Sigmoid colon (tissue), 7 donors: ENCODE results near the gene REXO5. TPM values are rescaled to one million over a fixed set of nuclear protein-coding genes. Genes with fewer than 3 reads are reported as not detected.
A peak's percentile ranks its signal among the peaks of the same experiment; 100 is the strongest.

Source experiments
- DNase-seq: peaks from one replicate; pipeline ENCODE4 v3.0.0-alpha.2; 2019
- H3K27ac ChIP-seq, 4 donors: fragments of 200-600 bp; sonication (generic); one replicate each; pipeline ENCODE4 v1.5.1; 2016 to 2019; ENCODE audit warnings: mild to moderate bottlenecking in 1 of 4
- H3K27me3 ChIP-seq, 3 donors: fragments of 200-600 bp; sonication (generic); one replicate each; pipeline ENCODE4 v1.5.1; 2019; ENCODE audit warnings: mild to moderate bottlenecking in 1 of 3
- H3K36me3 ChIP-seq, 4 donors: fragments of 200-600 bp; sonication (generic); one replicate each; pipeline ENCODE4 v1.5.1; 2016 to 2019
- H3K4me1 ChIP-seq, 4 donors: fragments of 200-600 bp; sonication (generic); one replicate each; pipeline ENCODE4 v1.5.1; 2017 to 2019
- H3K4me3 ChIP-seq, 4 donors: fragments of 200-600 bp; sonication (generic); one replicate each; pipeline ENCODE4 v1.5.1; 2017 to 2019; ENCODE audit warnings: mild to moderate bottlenecking in 2 of 4, moderate library complexity in 1 of 4
- H3K9me3 ChIP-seq, 4 donors: fragments of 200-600 bp in 3 of 4; sonication (generic) in 3 of 4; one replicate each; pipeline versions ENCODE4 v1.5.1 to v1.6.1; 2013 to 2019
- EP300 ChIP-seq, 4 donors: sonication (generic); formaldehyde crosslinking; IDR thresholded peaks; one replicate each; pipeline ENCODE4 v1.6.1; 2017; ENCODE audit warnings: antibody characterized with exemption in 4 of 4
- POLR2A ChIP-seq, 2 donors: fragments of 450-650 bp; IDR thresholded peaks; one replicate each; pipeline ENCODE4 v1.6.1; 2016; ENCODE audit warnings: antibody characterized with exemption in 2 of 2, mild to moderate bottlenecking in 2 of 2, moderate library complexity in 2 of 2
- POLR2AphosphoS5 ChIP-seq, 4 donors: sonication (generic); formaldehyde crosslinking; IDR thresholded peaks; one replicate each; pipeline ENCODE4 v1.6.1; 2017; ENCODE audit warnings: antibody characterized with exemption in 4 of 4
- WGBS, 2 donors: extraction: QIAGEN DNeasy Blood & Tissue Kit; methylation state at CpG; one replicate each; pipeline ENCODE4 v1.1.7; 2013; 5-methylcytosine and 5-hydroxymethylcytosine counted together
- intact Hi-C: fragments of 100-400 bp; cut with DNase I; formaldehyde crosslinking; loops from one replicate; pipeline ENCODE4 v1.15.1; 2023
- polyA plus RNA-seq, 3 donors: library from polyadenylated mRNA; stranded (reverse); fragments of 200-250 nt; gene quantifications; one replicate each; pipeline ENCODE4 v1.2.3, GENCODE V29; 2013
- total RNA-seq, 4 donors: library from RNA; depleted of rRNA; stranded (reverse); fragments of >200 nt; gene quantifications; one replicate each; pipeline ENCODE4 v1.1.0, GENCODE V29; 2016
- TF ChIP-seq, protein P1 (sequence below), 4 experiments: fragments of 450-650 bp in 3 of 4; fragments of 200-600 bp in 1 of 4; IDR thresholded peaks; one replicate each; pipeline ENCODE4 v1.5.1; 2016 to 2019; ENCODE audit warnings: antibody characterized with exemption in 4 of 4, mild to moderate bottlenecking in 3 of 4, moderate library complexity in 2 of 4
- donor health status: healthy with polysubstance abuse.
- donor health status: Bipolar disorder and iron deficiency.
- donor health status: healthy.

The REXO5 gene, protein sequence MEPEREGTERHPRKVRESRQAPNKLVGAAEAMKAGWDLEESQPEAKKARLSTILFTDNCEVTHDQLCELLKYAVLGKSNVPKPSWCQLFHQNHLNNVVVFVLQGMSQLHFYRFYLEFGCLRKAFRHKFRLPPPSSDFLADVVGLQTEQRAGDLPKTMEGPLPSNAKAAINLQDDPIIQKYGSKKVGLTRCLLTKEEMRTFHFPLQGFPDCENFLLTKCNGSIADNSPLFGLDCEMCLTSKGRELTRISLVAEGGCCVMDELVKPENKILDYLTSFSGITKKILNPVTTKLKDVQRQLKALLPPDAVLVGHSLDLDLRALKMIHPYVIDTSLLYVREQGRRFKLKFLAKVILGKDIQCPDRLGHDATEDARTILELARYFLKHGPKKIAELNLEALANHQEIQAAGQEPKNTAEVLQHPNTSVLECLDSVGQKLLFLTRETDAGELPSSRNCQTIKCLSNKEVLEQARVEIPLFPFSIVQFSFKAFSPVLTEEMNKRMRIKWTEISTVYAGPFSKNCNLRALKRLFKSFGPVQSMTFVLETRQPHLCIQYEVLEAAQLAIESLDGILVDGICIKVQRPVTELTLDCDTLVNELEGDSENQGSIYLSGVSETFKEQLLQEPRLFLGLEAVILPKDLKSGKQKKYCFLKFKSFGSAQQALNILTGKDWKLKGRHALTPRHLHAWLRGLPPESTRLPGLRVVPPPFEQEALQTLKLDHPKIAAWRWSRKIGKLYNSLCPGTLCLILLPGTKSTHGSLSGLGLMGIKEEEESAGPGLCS
- total RNA-seq (1 to 10 TPM; 1.8 to 7.5 (median 3.0) TPM), polyA plus RNA-seq (1 to 10 TPM; 1.2 to 2.9 (median 1.2) TPM)

DNA sequence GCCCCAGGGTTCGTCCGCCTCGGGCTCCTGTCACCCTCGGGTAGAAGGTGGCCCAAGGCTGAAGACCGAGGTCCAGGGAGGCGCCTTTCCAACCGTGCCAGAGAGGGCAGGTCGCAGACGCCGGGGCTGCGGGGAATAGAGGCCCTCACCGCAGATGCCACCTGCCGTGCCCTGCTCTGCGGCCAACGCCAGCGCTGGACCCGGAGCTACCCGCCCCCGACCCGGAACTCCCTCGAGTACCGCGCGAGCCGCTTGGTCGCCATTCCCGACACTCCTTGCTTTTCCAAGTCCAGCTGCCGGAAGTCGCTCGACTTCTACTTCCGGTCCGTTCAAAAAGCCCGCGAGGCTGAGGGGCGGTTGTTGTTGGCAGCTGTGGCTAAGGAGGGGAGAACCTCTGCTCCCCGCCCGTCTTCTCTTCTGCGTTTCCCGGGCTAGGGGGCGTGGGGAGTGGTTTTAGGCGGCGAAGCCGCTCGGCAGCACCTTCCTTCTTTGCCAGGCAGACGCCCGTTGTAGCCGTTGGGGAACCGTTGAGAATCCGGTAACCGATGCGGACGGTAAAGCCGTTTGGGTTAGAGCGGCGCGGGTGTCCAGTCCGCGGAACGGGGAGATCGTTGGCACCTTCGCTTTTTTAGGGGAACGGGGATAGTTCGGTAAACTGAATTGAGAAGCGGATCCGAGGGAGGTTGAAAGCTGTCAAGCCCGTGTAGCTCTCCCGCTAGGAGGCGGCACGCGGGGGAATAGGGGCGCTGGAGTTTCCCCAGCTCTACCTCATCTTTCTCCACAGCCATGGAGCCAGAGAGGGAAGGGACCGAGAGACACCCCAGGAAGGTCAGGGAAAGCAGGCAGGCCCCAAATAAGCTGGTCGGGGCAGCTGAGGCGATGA lies at the start of gene REXO5, which contains the start of gene ERI2:
REXO5 (plus strand) TSS at position 360 of the 883 bp plus-strand sequence; CDS start at position 787, 427 bp downstream.
ERI2 (minus strand) TSS at position 305 of the 883 bp plus-strand sequence; CDS start at position 263, 42 bp downstream.
- 1% methylated on average over 74 of the region's 74 CpGs for WGBS, 2 donors
- peak; percentile 95 for DNase-seq
- no peaks in the 10 kb centered on the region for H3K27me3 ChIP-seq
- H3K36me3 ChIP-seq, result peaks cover 0 to 9% (median 0%) of the 10 kb centered on the region in 4 donors
- intact Hi-C loops, result loop anchor here (5.0 to 10.0 kb wide), 3 partner anchors 64 to 276 kb away; partner anchors contain the start of genes DCUN1D3, LYRM1 and THUMPD1
- peak within 1 kb of the TSS; percentile 73 to 87 (median 80) for H3K4me3 ChIP-seq
- TF ChIP-seq, protein P1, sequence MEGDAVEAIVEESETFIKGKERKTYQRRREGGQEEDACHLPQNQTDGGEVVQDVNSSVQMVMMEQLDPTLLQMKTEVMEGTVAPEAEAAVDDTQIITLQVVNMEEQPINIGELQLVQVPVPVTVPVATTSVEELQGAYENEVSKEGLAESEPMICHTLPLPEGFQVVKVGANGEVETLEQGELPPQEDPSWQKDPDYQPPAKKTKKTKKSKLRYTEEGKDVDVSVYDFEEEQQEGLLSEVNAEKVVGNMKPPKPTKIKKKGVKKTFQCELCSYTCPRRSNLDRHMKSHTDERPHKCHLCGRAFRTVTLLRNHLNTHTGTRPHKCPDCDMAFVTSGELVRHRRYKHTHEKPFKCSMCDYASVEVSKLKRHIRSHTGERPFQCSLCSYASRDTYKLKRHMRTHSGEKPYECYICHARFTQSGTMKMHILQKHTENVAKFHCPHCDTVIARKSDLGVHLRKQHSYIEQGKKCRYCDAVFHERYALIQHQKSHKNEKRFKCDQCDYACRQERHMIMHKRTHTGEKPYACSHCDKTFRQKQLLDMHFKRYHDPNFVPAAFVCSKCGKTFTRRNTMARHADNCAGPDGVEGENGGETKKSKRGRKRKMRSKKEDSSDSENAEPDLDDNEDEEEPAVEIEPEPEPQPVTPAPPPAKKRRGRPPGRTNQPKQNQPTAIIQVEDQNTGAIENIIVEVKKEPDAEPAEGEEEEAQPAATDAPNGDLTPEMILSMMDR (IDR thresholded peaks at IDR 0.05), result peak in 2 of 4 experiments; percentile 5 to 34
- TF ChIP-seq POLR2AphosphoS5 (IDR thresholded peaks at IDR 0.05) (peak; percentile 44 to 73 (median 61)), POLR2A (IDR thresholded peaks at IDR 0.05) (peak in 1 of 2 donors; percentile 36), EP300 (IDR thresholded peaks at IDR 0.05) (no peak)
- H3K4me1 ChIP-seq, result peaks cover 0 to 16% (median 13%) of the 10 kb centered on the region in 4 donors
- H3K27ac ChIP-seq, result peak within 1 kb of the TSS; percentile 81 to 95 (median 92)
- no peaks in the 10 kb centered on the region for H3K9me3 ChIP-seq

DNA sequence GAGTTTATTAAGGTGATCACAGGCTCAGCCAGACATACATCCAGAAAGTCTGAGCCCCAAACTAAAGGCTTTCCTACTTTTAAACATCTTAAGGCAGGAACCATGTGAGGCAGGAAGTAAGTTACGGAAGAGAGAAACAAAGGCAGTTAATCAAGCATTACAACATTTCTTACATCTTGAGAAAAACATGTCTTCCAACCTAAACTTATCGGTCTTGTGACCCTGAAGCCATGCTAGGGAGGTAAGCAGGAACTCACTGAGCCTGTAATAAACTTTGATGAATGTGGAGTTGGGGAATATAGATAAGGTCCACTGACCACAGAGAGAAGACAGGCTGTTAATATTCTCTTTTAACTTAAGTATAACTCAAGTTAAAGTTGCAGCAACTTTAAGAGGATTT lies 46.0 kb upstream of the REXO5 start:
- 87 to 90% methylated on average over 2 of the region's 2 CpGs for WGBS, 2 donors

DNA sequence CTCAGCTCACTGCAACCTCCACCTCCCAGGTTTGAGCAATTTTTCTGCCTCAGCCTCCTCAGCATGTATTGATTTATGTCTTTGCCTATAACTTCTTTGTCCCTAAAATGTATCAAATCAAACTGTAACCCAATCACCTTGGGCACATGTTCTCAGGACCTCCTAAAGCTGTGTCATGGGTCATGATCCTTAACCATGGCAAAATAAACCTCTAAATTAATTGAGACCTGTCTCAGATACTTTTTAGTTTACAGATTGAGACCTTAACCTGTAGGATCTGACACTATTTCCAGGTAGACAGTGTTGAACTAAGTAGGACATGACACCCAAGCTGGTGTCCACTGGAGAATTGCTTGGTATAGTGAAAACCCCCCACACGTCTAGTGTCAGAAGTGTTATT lies 45.2 kb upstream of the REXO5 start:
- no peak for TF ChIP-seq POLR2A (IDR thresholded peaks at IDR 0.05)
- TF ChIP-seq POLR2AphosphoS5 (IDR thresholded peaks at IDR 0.05), result no peak
- TF ChIP-seq EP300 (IDR thresholded peaks at IDR 0.05), result no peak
- TF ChIP-seq, protein P1 (IDR thresholded peaks at IDR 0.05), result no peak
- Histone ChIP-seq H3K9me3 (peaks cover 0 to 4% (median 0%) of the 10 kb centered on the region in 4 donors), H3K27ac (no peak overlapping the region), H3K36me3 (no peaks in the 10 kb centered on the region), H3K27me3 (no peaks in the 10 kb centered on the region), H3K4me3 (no peak overlapping the region), H3K4me1 (peaks cover 0 to 3% (median 0%) of the 10 kb centered on the region in 4 donors)
- no peak for DNase-seq
- intact Hi-C loops, result no loop called here
- 94 to 95% methylated on average over 1 of the region's 1 CpG for WGBS, 2 donors

More for the DNA sequence above, 46.0 kb upstream of the REXO5 start:
- Histone ChIP-seq H3K4me1 (peaks cover 0 to 3% (median 0%) of the 10 kb centered on the region in 4 donors), H3K36me3 (no peaks in the 10 kb centered on the region), H3K9me3 (peaks cover 0 to 4% (median 0%) of the 10 kb centered on the region in 4 donors), H3K4me3 (no peak overlapping the region), H3K27ac (no peak overlapping the region), H3K27me3 (no peaks in the 10 kb centered on the region)
- intact Hi-C loops, result no loop called here
- TF ChIP-seq POLR2A (IDR thresholded peaks at IDR 0.05), result no peak
- no peak for TF ChIP-seq EP300 (IDR thresholded peaks at IDR 0.05)
- TF ChIP-seq, protein P1 (IDR thresholded peaks at IDR 0.05), result no peak
- TF ChIP-seq POLR2AphosphoS5 (IDR thresholded peaks at IDR 0.05), result no peak
- DNase-seq, result no peak
